Activated CD8-positive, alpha-beta T cell treated with anti-CD3 and anti-CD28 coated beads for 36 hours (primary cell): ENCODE data around the gene BCDIN3D. TPM values are rescaled to one million over a fixed set of nuclear protein-coding genes. Genes with fewer than 3 reads are reported as not detected.

ENCODE experiments used
- ATAC-seq: fragments of 200-7000 bp; cut with Tn5 transposase; one replicate; pipeline ENCODE4 v1.10.0; 2021; ENCODE audit warnings: mild to moderate bottlenecking, moderate library complexity
- CTCF ChIA-PET: fragments of 350-600 bp; sonication (Branson Sonifier 250); formaldehyde crosslinking; loops from one replicate; lab custom pipeline; 2021; ENCODE audit warnings: antibody characterized with exemption; lab: Charles Lee
- POLR2A ChIA-PET: fragments of 350-600 bp; sonication (Branson Sonifier 250); formaldehyde crosslinking; loops from one replicate; lab custom pipeline; 2021; ENCODE audit warnings: antibody characterized with exemption; lab: Charles Lee
- DNase-seq: peaks from one replicate; pipeline ENCODE4 v3.0.0-alpha.2; 2020
- H3K27ac Mint-ChIP-seq: one replicate; pipeline ENCODE4 v1.8.0; 2021; ENCODE audit warnings: mild to moderate bottlenecking, mixed read lengths
- H3K27me3 Mint-ChIP-seq: one replicate; pipeline ENCODE4 v1.8.0; 2021; ENCODE audit warnings: mixed read lengths
- H3K36me3 Mint-ChIP-seq: one replicate; pipeline ENCODE4 v1.8.0; 2021; ENCODE audit warnings: low read depth, mixed read lengths
- H3K4me1 Mint-ChIP-seq: one replicate; pipeline ENCODE4 v1.8.0; 2021; ENCODE audit warnings: low read depth, mixed read lengths
- H3K4me3 Mint-ChIP-seq: one replicate; pipeline ENCODE4 v1.8.0; 2021; ENCODE audit warnings: mild to moderate bottlenecking, moderate library complexity, mixed read lengths
- H3K9me3 Mint-ChIP-seq: one replicate; pipeline ENCODE4 v1.8.0; 2021; ENCODE audit warnings: mixed read lengths
- CTCF ChIP-seq: fragments of 200-600 bp; IDR thresholded peaks from one replicate; pipeline ENCODE4 v1.8.0; 2022; ENCODE audit warnings: antibody characterized with exemption, mild to moderate bottlenecking
- intact Hi-C: fragments of 100-400 bp; cut with micrococcal nuclease; formaldehyde crosslinking; loops from one replicate; pipeline ENCODE4 v1.10.0; 2022
- total RNA-seq, 2 experiments: library from RNA; stranded (reverse); gene quantifications; one replicate each; pipeline ENCODE4 v1.2.3, GENCODE V29; 2021

The BCDIN3D gene
- total RNA-seq: 1 to 10 TPM; 5.0 to 5.3 TPM

GRCh38 chr12:49842519-49843352 is at the start of gene BCDIN3D:
Gene BCDIN3D (minus strand): TSS chr12:49843106. CDS start chr12:49843087, 19 bp downstream.
- POLR2A ChIA-PET: interaction anchor here (0.9 to 1.7 kb wide), 6 partner anchors 11 to 101 kb away, joined by 3 to 8 read pairs (median 4); partner anchors contain the start of genes NCKAP5L and TMBIM6
- H3K36me3 Mint-ChIP-seq: peaks cover 4% of the 10 kb centered on the region
- H3K27ac Mint-ChIP-seq: peak within 1 kb of the TSS; percentile 91
- H3K4me3 Mint-ChIP-seq: peak within 1 kb of the TSS; percentile 94
- H3K9me3 Mint-ChIP-seq: no peaks in the 10 kb centered on the region
- intact Hi-C loops: no loop called here
- H3K27me3 Mint-ChIP-seq: no peaks in the 10 kb centered on the region
- DNase-seq (peak; percentile 95), ATAC-seq (peak; percentile 90)
- CTCF ChIA-PET: interaction anchor here (0.9 to 7.0 kb wide), 8 partner anchors 24 to 196 kb away, joined by 3 to 36 read pairs (median 7); partner anchors contain the start of gene TMBIM6
- TF ChIP-seq CTCF: no peak
- H3K4me1 Mint-ChIP-seq: peaks cover 28% of the 10 kb centered on the region

- H3K4me1 Mint-ChIP-seq: peaks cover 2% of the 10 kb centered on the region
- no peaks in the 10 kb centered on the region for H3K36me3 Mint-ChIP-seq
- POLR2A ChIA-PET: interaction anchor here (0.6 kb wide), 1 partner anchor 117 kb away, joined by 3 read pairs; no protein-coding TSS in a partner anchor
- CTCF ChIA-PET: interaction anchor here (0.8 to 1.1 kb wide), 3 partner anchors 46 to 114 kb away, joined by 3 read pairs; no protein-coding TSS in a partner anchor
- no peak overlapping the region for H3K27ac Mint-ChIP-seq
- no peak for DNase-seq
- no peaks in the 10 kb centered on the region for H3K27me3 Mint-ChIP-seq
- intact Hi-C loops: no loop called here
- no peak for ATAC-seq
- H3K9me3 Mint-ChIP-seq: no peaks in the 10 kb centered on the region
- H3K4me3 Mint-ChIP-seq: no peak overlapping the region
- no peak for TF ChIP-seq CTCF
These were observed 49.3 kb upstream of the BCDIN3D start for GRCh38 chr12:49892084-49892731.

GRCh38 chr12:49891476-49891875 is 48.6 kb upstream of the BCDIN3D start:
- no peaks in the 10 kb centered on the region for H3K27me3 Mint-ChIP-seq
- H3K36me3 Mint-ChIP-seq: no peaks in the 10 kb centered on the region
- ATAC-seq: no peak
- H3K9me3 Mint-ChIP-seq: no peaks in the 10 kb centered on the region
- no peak for TF ChIP-seq CTCF
- ChIA-PET POLR2A (no interaction called here), CTCF (interaction anchor here (0.8 to 1.1 kb wide), 3 partner anchors 45 to 114 kb away, joined by 3 read pairs; no protein-coding TSS in a partner anchor)
- peaks cover 2% of the 10 kb centered on the region for H3K4me1 Mint-ChIP-seq
- H3K4me3 Mint-ChIP-seq: no peak overlapping the region
- DNase-seq: no peak
- no peak overlapping the region for H3K27ac Mint-ChIP-seq
- intact Hi-C loops: no loop called here

GRCh38 chr12:49891012-49891411 is 48.1 kb upstream of the BCDIN3D start:
- DNase-seq: no peak
- Mint-ChIP-seq H3K4me1 (peaks cover 2% of the 10 kb centered on the region), H3K4me3 (no peak overlapping the region), H3K27ac (no peak overlapping the region), H3K9me3 (no peaks in the 10 kb centered on the region), H3K27me3 (no peaks in the 10 kb centered on the region), H3K36me3 (no peaks in the 10 kb centered on the region)
- intact Hi-C loops: no loop called here
- POLR2A ChIA-PET: no interaction called here
- TF ChIP-seq CTCF: no peak
- ATAC-seq: no peak
- CTCF ChIA-PET: no interaction called here
